OCI-LY3 (cell line): ENCODE results near the gene AMELX.

Source experiments
- CTCF ChIP-seq: fragments of 200-600, 300-600 bp; sonication (generic); IDR thresholded peaks from 2 replicates; pipeline ENCODE4 v1.5.1; 2014; ENCODE audit warnings: antibody characterized with exemption, low read length, low read depth
- EZH2phosphoT487 ChIP-seq: fragments of 200-600 bp; shearing (Covaris generic); IDR thresholded peaks from 2 replicates; pipeline ENCODE4 v1.6.1; 2018; ENCODE audit warnings: antibody characterized with exemption, mixed run types, low read depth

DNA sequence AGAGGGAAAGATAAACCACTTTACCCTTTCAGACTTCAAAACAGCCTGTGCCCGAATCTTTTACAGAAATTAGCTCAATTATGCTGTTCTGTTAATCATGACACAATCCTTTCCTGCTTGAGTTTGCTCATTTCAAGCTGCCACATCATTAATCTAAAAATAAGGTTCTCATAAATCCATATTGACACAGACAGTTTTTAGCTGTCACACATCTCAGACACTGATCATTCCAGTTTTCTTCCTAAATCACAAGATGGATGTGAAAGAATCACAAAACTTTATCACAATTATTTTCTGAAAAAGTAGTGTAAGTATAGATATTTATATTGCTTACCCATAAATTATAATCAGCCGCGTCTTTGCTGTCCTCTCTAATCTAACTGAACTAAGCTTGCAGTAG lies 27.9 kb upstream of the AMELX start:
- TF ChIP-seq CTCF (no peak), EZH2phosphoT487 (no peak)
